ENCODE data around the gene KITLG.
A peak's percentile ranks its signal among the peaks of the same experiment; 100 is the strongest.

DNA sequence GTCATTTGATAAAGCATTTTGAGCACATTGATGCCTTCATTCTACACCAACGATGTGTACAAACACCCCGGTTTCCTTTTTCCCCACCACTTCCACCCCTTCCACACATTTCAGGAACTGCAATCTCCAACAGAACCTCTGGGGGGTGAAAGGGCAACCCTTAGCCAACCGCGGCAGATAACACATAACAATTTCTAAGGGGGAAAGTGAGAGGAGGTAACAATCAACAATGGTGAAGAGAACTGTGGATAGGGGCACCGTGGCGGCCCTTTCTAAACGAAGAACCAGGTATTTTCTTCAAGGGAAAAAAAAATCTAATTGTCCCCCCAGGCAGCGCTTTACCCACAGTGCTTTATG lies 1.1 kb downstream of the KITLG start:
- no peak for TF ChIP-seq POLR2A (IDR thresholded peaks at IDR 0.05)
- TF ChIP-seq, protein P1, sequence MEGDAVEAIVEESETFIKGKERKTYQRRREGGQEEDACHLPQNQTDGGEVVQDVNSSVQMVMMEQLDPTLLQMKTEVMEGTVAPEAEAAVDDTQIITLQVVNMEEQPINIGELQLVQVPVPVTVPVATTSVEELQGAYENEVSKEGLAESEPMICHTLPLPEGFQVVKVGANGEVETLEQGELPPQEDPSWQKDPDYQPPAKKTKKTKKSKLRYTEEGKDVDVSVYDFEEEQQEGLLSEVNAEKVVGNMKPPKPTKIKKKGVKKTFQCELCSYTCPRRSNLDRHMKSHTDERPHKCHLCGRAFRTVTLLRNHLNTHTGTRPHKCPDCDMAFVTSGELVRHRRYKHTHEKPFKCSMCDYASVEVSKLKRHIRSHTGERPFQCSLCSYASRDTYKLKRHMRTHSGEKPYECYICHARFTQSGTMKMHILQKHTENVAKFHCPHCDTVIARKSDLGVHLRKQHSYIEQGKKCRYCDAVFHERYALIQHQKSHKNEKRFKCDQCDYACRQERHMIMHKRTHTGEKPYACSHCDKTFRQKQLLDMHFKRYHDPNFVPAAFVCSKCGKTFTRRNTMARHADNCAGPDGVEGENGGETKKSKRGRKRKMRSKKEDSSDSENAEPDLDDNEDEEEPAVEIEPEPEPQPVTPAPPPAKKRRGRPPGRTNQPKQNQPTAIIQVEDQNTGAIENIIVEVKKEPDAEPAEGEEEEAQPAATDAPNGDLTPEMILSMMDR (IDR thresholded peaks at IDR 0.05 in 4 of 5, conservative IDR thresholded peaks at IDR 0.05 in 1 of 5), result peak in 4 of 5 experiments; percentile 14 to 57 (median 29)
